DMS79 treated with DMSO at 0.1 percent for 48 hours (cell line): ENCODE results near the gene MED13L.

Experiments used
- DNase-seq: peaks from one replicate; lab custom pipeline; 2025; lab: John Stamatoyannopoulos, UW

MED13L gene

GRCh38 chr12:116278279-116278626, 760 bp upstream of the MED13L start:
- no peak for DNase-seq

GRCh38 chr12:116276652-116277466, 634 bp downstream of the MED13L start:
- DNase-seq: peak; percentile 49

GRCh38 chr12:116274551-116275375, 2.7 kb downstream of the MED13L start:
- peak; percentile 24 for DNase-seq

GRCh38 chr12:116273813-116274550, 3.5 kb downstream of the MED13L start:
- DNase-seq: no peak

- no peak for DNase-seq
These were observed 9.5 kb downstream of the MED13L start for GRCh38 chr12:116267948-116268347.

GRCh38 chr12:116266631-116267349, 10.7 kb downstream of the MED13L start:
- no peak for DNase-seq

- no peak for DNase-seq
These were observed 11.3 kb downstream of the MED13L start for GRCh38 chr12:116266168-116266601.

- peak; percentile 55 for DNase-seq
These were observed 11.9 kb downstream of the MED13L start for GRCh38 chr12:116265351-116266147.

GRCh38 chr12:116264525-116265070, 12.9 kb downstream of the MED13L start:
- no peak for DNase-seq

GRCh38 chr12:116263844-116264243, 13.6 kb downstream of the MED13L start:
- no peak for DNase-seq

- no peak for DNase-seq
These were observed 14.1 kb downstream of the MED13L start for GRCh38 chr12:116263431-116263830.

- no peak for DNase-seq
These were observed 14.8 kb downstream of the MED13L start for GRCh38 chr12:116262741-116263140.

GRCh38 chr12:116261525-116262100, 15.9 kb downstream of the MED13L start:
- DNase-seq: no peak

GRCh38 chr12:116259800-116260577, 17.5 kb downstream of the MED13L start:
- no peak for DNase-seq

- no peak for DNase-seq
These were observed 19.7 kb downstream of the MED13L start for GRCh38 chr12:116257826-116258225.

GRCh38 chr12:116257215-116257614, 20.3 kb downstream of the MED13L start:
- peak; percentile 28 for DNase-seq

- DNase-seq: no peak
These were observed 27.6 kb downstream of the MED13L start for GRCh38 chr12:116249938-116250337.

GRCh38 chr12:116248930-116249329, 28.6 kb downstream of the MED13L start:
- no peak for DNase-seq

- DNase-seq: no peak
These were observed 29.1 kb downstream of the MED13L start for GRCh38 chr12:116248433-116248832.
